NCI-H2107 treated with DMSO at 0.1 percent for 48 hours (cell line): ENCODE data around the gene FOXP1.

ENCODE experiments used
- DNase-seq: peaks from one replicate; lab custom pipeline; 2025; ENCODE audit not compliant: unreplicated experiment; lab: John Stamatoyannopoulos, UW

The FOXP1 gene

DNA sequence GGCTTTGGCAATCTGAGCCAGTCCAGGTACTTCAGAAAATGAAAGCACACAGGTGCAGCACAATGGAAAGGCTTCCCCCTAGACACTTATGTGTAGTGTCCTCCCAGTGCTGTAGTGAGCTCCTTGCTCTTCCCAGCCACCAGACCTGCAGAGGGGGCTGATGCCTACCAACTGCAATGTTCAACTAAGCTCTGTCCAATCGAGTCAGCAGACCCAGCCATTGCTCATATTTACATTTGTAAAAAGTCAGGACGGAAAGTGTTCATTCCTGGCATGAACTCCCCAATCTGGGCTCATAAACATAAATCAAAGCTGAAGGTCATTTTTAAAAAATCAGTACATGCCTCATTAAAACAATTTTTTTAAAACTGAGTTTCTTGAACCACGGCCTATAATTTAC is 73.0 kb downstream of the FOXP1 start:
- peak; percentile 42 for DNase-seq

GRCh38 chr3:71509066-71509465 is 74.5 kb downstream of the FOXP1 start:
- DNase-seq = no peak

GRCh38 chr3:71505767-71506350 is 77.7 kb downstream of the FOXP1 start:
- DNase-seq = no peak

DNA sequence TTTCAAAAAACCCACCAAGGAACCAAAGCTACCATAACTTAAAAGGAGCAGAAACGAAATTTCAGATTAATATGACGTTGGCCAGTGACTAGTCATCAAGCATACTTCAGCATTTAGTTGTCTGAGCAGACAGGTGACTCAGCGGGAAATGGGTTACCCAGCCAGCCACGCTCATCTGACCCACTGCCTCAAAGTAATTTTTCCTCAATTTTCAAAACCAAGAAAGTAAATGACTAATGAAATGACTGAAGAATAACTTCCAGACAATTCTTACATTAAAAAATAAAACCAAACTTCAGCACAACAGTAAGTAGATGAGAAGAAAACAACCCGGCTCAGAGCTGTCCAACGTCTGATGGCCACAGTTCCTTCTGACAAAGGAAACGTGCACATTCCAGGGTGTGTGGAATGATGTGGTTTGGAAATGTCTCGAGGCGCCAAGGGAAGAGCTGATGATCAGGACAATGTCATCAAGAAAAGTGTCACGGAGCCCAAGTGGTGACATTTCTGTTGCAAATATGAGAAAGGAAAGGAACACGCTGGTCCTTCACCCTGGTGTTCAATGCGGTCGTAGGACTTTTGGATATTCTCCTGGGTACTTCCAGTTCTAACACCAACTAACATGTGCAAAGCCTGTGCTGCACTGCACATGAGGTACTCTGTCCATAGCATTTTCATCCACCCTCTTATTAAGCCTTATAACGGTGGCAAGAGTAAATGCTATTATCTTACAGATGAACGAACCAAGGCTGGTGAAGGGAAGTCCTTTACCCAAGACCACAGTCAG is 79.1 kb downstream of the FOXP1 start:
- no peak for DNase-seq

DNA sequence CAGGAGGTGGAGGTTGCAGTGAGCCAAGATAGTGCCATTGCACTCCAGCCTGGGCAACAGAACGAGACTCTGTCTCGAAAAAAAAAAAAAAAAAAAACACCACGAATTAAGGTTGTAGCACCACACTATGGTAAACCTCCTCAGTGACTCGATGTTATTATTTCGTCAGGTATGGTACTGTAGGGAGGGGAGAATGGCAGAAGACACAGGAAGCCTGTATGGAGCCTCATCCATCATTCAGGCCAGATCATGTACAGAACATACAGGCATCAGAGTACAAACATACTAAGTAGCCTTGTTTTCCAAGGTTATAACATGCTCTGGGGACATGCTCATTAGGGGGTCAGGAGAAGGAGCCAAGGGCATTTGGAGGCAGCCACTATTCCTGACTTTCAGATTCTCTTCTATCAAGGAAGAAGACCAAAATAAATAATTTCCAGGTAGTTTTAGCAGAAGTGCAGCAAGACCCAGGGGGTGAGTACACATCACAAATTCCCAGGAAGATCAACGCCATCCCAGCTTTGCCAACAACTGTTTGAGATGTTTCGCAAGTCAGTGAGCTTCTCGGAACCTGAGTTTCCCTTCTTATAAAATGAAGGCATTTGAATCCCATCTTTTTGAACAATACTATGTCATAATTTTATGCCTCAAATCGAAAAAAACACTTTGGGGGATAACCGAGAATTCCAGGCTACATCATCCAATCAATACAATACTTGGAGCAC is 79.8 kb downstream of the FOXP1 start:
- DNase-seq = no peak

DNA sequence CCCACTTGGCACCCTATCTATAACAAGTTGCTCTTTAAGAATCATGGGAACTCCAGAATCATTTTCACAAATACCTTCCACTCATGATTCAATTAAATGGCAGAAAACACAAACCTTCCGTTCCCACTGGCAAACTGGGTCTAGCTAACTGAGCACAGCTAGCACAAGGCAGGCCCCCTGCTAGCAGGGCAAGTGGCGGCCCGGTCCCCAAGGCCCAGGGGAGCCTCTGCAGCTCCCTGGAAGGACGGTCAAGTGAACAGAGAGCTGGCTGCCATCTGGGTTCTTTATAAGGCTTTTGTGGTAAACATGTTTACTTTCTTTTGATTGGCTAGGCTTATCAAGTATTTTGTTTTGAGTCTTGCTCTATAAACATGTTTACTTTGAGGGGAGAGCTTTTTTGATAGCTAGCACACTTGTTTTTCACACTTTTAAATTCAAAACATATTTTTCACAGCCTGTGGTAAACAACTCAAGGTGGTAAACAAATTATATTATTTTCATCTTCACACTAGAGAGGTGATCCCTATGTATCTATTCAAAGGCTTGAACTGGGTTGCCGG is 81.4 kb downstream of the FOXP1 start:
- DNase-seq = peak; percentile 70

DNA sequence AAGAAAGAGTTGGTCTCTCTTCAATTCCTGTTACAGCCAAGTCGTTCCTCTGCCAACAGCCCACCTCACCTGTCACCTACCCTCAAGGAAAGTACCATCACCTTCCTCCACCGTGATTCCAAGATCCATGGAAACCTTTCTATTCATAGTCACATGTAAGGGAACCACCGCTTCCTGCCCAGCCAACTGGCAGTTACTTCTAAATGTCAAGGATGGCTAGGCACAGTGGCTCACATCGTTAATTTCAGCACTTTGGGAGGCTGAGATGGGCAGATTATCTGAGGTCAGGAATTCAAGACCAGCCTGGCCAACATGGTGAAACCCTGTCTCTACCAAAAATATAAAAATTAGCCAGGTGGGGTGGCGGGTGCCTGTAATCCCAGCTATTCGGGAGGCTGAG is 82.8 kb downstream of the FOXP1 start:
- DNase-seq = no peak

DNA sequence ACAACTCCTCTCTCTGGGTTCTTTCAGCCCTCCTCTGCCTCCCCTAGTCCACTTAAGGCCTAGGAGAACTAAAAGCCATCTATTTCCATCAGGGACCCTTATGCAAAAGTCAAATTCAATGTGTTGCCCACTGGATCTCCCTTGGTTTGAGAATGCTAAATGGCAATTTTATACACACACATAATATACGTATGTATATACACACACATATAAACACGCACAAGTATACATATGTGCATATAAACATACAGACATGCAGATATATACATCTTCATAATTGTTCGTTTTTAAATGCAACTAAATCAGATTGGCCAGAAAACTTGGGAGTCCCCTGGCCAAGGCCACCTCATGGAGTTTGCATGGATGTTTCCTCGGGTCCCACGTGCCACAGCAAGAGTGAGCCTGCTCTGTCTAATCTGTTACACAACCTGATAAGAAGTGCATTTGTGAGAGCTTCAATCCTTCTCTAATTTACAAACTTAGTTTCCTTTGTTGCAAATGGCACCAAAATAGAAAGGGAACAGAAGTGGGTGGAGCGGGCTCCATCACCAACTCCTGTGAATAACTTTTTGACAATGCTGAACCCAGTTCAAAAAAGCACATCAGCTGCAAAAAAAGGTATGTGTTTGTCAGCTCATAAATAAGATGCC is 84.2 kb downstream of the FOXP1 start:
- DNase-seq = no peak

- no peak for DNase-seq
Observed at GRCh38 chr3:71498543-71498942, 85.0 kb downstream of the FOXP1 start.

GRCh38 chr3:71497971-71498444 is 85.5 kb downstream of the FOXP1 start:
- DNase-seq = no peak

- DNase-seq = no peak
Observed at GRCh38 chr3:71497367-71497897, 86.1 kb downstream of the FOXP1 start.

GRCh38 chr3:71495708-71496472 is 87.6 kb downstream of the FOXP1 start:
- no peak for DNase-seq

GRCh38 chr3:71494212-71494611 is 89.3 kb downstream of the FOXP1 start:
- DNase-seq = no peak

- DNase-seq = no peak
Observed at GRCh38 chr3:71492974-71493771, 90.4 kb downstream of the FOXP1 start.

GRCh38 chr3:71492566-71492965 is 91.0 kb downstream of the FOXP1 start:
- DNase-seq = no peak

DNA sequence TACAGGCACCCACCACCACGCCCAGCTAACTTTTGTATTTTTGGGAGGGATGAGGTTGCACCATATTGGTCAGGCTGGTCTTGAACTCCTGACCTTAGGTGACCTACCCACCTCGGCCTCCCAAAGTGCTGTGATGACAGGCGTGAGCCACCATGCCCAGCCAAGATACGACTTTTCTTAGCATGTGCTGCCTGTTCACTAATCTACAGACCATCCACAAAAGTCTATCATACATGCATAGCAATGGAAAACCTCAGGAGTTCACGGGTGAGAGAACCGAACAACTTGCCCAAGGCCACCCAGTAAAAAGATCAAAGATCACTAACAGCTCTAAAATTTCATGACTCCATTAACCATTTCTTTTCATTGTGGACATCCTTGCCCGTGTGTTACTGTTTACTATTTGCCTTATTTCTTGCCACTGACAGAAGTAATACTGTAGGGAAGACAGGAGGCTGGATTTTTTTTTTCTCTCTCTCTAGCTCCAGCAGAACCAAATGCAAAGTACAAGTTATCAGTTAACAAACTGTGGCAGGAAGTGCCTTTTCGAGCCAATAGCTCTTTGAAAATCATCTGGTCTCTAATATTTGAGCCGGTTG is 92.3 kb downstream of the FOXP1 start:
- DNase-seq = no peak

- DNase-seq = no peak
Observed at GRCh38 chr3:71490692-71491091, 92.8 kb downstream of the FOXP1 start.

DNA sequence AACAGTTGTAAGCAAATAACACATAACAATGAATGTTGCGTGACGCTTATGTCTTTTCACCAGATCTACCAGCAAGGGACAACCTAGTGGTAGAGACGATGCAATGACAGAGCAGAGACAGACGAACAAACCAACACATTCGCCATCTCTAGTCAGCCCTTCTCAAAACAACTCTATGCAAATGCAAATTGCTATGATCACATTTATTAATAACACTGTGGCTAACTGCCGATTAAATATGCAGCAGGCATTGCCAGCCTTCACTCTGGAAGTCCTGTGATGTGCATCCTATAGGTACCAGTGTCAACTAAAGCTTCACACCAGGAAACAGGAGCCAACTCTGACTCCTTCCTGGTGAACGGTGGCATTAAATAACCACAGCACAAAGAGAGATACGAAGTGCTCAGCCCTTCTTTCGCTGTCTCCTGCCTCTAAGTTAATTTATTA is 94.2 kb downstream of the FOXP1 start:
- no peak for DNase-seq

- DNase-seq = no peak
Observed at GRCh38 chr3:71488882-71489281, 94.6 kb downstream of the FOXP1 start.
